Omental fat pad (tissue), 4 donors: ENCODE results near the gene BCL2. TPM values are rescaled to one million over a fixed set of nuclear protein-coding genes. Genes with fewer than 3 reads are reported as not detected.

Experiments
- ATAC-seq: fragments of 150-250 bp; one replicate; pipeline ENCODE4 v1.9.1; 2016; ENCODE audit warnings: mild to moderate bottlenecking, moderate library complexity; ENCODE audit not compliant: low FRiP score
- DNase-seq: peaks from one replicate; pipeline ENCODE4 v3.0.0-alpha.2; 2019; ENCODE audit warnings: low spot score
- total RNA-seq, 4 donors: library from RNA; depleted of rRNA; stranded (reverse); fragments of >200 nt; gene quantifications; one replicate each; pipeline ENCODE4 v1.1.0, GENCODE V29; 2016
- TF ChIP-seq, protein P1 (sequence below), 3 donors: fragments of 450-650 bp; IDR thresholded peaks; one replicate each; pipeline ENCODE4 v1.5.1; 2016 to 2017; ENCODE audit warnings: antibody characterized with exemption in 3 of 3, mild to moderate bottlenecking in 3 of 3, moderate library complexity in 2 of 3

Gene BCL2
- total RNA-seq, 4 donors from 2014 or later = 18.4 to 84.5 (median 30.2) TPM

DNA sequence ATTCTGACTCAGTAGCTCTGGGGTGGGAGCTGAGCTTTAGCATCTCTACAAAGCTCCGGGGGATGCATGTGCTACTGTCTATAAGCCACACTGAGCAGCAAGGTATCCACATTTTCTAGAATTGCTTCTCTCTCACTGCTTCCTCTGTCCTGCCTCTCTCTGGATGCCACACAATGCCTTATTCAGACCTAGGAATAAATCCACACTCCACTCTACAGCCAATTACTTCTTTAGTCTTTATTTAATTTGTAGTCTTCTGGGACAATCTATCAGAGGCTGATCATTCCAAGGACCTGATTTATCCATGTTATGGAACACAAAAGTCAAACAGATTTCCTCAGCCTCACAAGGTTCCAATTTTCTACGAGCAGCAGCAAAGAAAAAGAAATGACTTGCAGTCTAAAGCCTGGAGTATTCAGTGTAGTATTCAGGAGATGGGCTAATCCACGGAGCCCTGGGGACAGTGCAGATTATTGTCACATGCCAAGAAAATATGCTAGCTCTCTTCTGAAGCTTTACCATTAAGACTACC, 4.4 kb downstream of the BCL2 start:
- DNase-seq (no peak), ATAC-seq (no peak)
- TF ChIP-seq, protein P1, sequence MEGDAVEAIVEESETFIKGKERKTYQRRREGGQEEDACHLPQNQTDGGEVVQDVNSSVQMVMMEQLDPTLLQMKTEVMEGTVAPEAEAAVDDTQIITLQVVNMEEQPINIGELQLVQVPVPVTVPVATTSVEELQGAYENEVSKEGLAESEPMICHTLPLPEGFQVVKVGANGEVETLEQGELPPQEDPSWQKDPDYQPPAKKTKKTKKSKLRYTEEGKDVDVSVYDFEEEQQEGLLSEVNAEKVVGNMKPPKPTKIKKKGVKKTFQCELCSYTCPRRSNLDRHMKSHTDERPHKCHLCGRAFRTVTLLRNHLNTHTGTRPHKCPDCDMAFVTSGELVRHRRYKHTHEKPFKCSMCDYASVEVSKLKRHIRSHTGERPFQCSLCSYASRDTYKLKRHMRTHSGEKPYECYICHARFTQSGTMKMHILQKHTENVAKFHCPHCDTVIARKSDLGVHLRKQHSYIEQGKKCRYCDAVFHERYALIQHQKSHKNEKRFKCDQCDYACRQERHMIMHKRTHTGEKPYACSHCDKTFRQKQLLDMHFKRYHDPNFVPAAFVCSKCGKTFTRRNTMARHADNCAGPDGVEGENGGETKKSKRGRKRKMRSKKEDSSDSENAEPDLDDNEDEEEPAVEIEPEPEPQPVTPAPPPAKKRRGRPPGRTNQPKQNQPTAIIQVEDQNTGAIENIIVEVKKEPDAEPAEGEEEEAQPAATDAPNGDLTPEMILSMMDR (IDR thresholded peaks at IDR 0.05) = no peak

DNA sequence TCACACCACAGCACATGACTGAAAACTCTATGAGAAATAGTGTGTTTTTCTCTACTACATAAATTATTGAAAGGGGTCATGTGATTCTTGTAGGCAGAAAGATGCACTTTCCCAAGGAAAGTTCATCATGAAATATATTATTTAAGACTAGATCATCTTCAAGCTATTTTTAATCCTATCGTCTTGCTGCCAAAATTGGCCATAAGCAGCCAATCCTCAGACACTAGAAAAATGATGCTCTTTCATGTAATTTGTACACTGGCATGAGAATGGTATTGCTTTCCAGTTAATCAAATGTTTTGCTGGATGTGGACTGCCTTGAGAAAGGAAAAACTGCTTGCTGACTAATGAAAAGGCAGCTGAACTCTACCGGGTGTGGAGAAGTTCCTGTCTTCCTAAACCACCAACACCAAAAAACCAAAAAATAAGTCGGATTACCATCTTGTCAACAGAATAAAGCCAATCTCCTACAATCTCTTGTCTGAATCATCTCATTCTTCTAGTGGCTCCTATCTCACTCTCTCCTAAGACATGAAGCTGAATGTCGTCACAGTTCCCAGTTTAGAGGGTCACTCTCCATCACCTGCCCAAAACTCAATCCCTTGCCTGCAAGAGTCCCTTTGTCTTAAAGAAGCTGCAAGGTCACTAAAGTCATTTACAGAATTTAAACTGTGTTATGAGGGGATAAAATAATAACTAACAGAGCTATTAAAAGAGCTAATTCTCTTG, 5.3 kb downstream of the BCL2 start:
- ATAC-seq (no peak), DNase-seq (no peak)
- TF ChIP-seq, protein P1 (IDR thresholded peaks at IDR 0.05) = no peak

DNA sequence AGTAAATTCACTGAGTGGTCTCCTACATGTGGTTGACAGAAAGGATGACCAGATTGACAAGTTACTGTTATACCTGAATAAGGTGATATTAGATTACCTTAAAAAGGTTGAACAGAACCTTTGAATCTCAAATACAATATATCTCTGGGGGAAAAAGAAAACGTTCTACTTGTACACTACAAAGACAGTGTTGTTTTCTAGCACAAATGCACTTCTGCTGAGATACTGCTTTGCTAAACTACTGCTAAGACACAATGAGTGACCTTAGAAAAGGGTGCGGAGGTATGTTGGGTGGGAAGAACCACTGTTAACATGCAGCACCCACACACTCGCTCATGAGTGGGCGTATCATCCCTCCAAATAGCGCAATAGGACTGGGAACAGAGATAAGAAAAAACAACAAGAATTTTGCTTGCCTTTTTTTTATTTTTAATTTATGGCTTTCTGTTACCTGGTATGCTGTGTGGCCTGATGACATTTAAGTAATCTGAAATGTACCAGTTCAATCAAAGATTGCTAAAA, 6.1 kb downstream of the BCL2 start:
- no peak for ATAC-seq
- TF ChIP-seq, protein P1 (IDR thresholded peaks at IDR 0.05) = no peak
- no peak for DNase-seq

DNA sequence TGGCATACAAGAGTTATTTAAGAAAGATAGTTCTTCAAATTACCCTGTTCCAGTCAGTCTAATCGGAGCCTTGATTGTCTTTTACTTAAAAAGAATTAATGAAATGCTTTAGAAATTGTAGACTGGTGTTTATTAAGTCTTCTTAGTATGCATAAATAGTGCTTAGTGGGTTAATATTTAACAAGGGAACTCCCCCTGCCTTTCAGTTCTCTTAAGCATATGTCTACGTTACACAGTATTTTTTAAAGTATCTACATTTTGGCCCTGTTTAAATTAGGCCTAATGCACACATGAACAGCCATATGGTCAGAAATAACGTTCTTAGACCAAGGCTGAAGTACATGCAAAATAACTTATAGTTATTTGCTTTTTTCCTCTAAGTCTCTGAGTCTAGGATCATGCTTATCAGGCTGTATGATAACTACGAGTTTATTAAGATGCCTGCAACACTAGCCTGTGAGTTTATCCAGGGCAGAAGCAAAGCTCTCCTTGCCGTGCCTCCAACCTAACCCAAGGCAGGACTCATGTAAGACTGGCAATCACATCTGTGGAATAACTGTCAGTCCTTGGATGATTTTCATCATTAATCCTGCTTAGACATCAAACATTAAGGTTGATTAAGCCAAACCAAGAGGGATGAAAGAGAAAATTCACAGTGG, 6.7 kb downstream of the BCL2 start:
- ATAC-seq (no peak), DNase-seq (no peak)
- TF ChIP-seq, protein P1 (IDR thresholded peaks at IDR 0.05) = no peak

DNA sequence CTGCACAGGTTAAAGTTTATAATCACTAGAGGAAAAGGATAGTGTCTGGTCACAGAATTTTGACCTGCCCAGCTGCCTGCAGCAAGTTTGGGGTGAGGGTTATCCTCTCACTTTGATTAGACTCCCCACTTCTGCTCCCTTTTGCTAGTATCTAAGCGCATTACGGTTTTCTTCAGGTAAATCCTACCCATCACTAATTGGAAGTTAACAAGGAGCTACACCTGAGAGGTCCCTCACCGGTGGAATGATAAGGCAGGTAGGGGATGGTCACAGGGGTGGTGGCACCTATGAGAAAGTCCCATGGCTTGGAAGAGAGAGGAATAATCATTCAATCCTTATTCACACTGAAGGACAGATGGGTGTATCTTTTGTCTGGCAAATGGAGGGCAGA, 7.6 kb downstream of the BCL2 start:
- TF ChIP-seq, protein P1 (IDR thresholded peaks at IDR 0.05) = no peak
- no peak for ATAC-seq
- DNase-seq = no peak

DNA sequence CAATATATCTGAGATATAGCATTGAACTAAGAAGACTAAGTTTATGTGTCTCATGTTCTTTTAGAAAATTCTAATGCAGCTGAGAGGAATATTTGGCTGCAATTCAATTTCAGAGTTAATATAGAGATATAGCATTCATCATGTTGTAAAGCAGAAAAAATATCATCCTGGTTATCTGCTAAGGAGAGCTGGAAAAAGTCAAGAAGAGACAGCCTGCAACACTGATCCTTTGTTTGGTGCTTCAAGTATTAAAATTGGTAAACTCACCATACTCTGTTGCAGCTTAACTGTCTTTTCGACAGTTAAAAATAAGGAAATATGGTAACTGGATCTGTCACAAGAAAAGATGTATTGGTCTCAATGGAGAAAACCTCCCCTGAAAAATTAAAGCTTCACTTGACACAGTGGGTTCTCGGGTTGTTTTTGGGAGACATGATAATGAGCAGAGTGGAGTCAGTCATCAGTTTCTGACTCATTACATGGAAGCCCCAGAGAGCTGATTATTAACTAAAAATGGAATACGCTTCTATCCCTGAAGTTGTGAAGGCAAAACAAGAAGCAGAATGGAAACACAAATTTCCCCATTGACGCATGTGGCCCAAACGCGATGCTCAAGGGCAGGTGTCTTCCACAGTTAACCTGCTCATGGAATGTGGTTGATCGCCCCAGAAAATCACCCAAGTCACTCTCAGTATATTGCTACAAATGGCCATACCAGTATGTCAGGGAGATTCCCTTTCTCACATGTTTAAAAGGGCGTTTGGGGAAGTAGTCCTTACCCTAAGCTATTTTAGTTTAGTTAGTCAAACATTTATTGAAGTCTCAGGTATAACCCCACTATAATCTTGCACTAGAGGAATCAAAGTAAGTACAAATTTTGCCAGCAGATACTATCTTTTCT, 8.2 kb downstream of the BCL2 start:
- DNase-seq = no peak
- ATAC-seq = no peak
- TF ChIP-seq, protein P1 (IDR thresholded peaks at IDR 0.05) = no peak
